Esophagus muscularis mucosa (tissue), 4 donors: ENCODE measurements around the gene TSPYL2. TPM values are rescaled to one million over a fixed set of nuclear protein-coding genes. Genes with fewer than 3 reads are reported as not detected.

Source experiments
- DNase-seq: peaks from one replicate; pipeline ENCODE4 v3.0.0-alpha.2; 2017; ENCODE audit errors: extremely low spot score
- H3K27ac ChIP-seq, 4 donors: fragments of 200-600 bp; sonication (generic); replicated peaks in 1 of 4; 1 replicate in 3 of 4; 2 replicates in 1 of 4; pipeline ENCODE4 v1.5.1; 2016 to 2019; ENCODE audit warnings: mild to moderate bottlenecking in 1 of 4
- H3K27me3 ChIP-seq, 4 donors: fragments of 200-600 bp; sonication (generic); one replicate each; pipeline versions ENCODE4 v1.5.1 to v1.6.0; 2016 to 2019
- H3K36me3 ChIP-seq, 4 donors: fragments of 200-600 bp; sonication (generic); one replicate each; pipeline ENCODE4 v1.5.1; 2016 to 2019
- H3K4me1 ChIP-seq, 4 donors: fragments of 200-600 bp; sonication (generic); one replicate each; pipeline ENCODE4 v1.5.1; 2016 to 2019
- H3K4me3 ChIP-seq, 4 donors: fragments of 200-600 bp; sonication (generic); 1 replicate in 2 of 4; 2 replicates in 2 of 4; pipeline ENCODE4 v1.5.1; 2016 to 2019; ENCODE audit warnings: mild to moderate bottlenecking in 4 of 4, moderate library complexity in 1 of 4
- H3K9me3 ChIP-seq, 4 donors: fragments of 200-600 bp; sonication (generic); 1 replicate in 3 of 4; 2 replicates in 1 of 4; pipeline ENCODE4 v1.5.1; 2016 to 2019
- EP300 ChIP-seq: sonication (generic); formaldehyde crosslinking; IDR thresholded peaks from one replicate; pipeline ENCODE4 v1.6.1; 2017; ENCODE audit warnings: antibody characterized with exemption
- POLR2A ChIP-seq: fragments of 450-650 bp; IDR thresholded peaks from one replicate; pipeline ENCODE4 v1.6.1; 2017; ENCODE audit warnings: antibody characterized with exemption, moderate library complexity, mild to moderate bottlenecking, low read depth
- POLR2AphosphoS5 ChIP-seq, 2 donors: sonication (generic); formaldehyde crosslinking; IDR thresholded peaks; one replicate each; pipeline ENCODE4 v1.6.1; 2017; ENCODE audit warnings: antibody characterized with exemption in 2 of 2
- WGBS: methylation state at CpG from one replicate; pipeline ENCODE4 v1.1.5; 2018; 5-methylcytosine and 5-hydroxymethylcytosine counted together
- intact Hi-C: fragments of 100-400 bp; cut with DNase I; formaldehyde crosslinking; loops from one replicate; pipeline ENCODE4 v1.15.1; 2023
- total RNA-seq, 4 donors: library from RNA; depleted of rRNA; stranded (reverse); fragments of >200 nt; gene quantifications; one replicate each; pipeline versions ENCODE4 v1.1.0 to v1.2.1, GENCODE V29; 2016
- TF ChIP-seq, protein P1 (sequence below), 3 experiments: fragments of 200-600 bp in 2 of 3; fragments of 450-650 bp in 1 of 3; sonication (generic) in 2 of 3; IDR thresholded peaks; one replicate each; pipeline ENCODE4 v1.5.1; 2017 to 2019; ENCODE audit warnings: antibody characterized with exemption in 3 of 3, mild to moderate bottlenecking in 2 of 3, moderate library complexity in 1 of 3

TSPYL2 gene
- total RNA-seq, 4 donors from 2014 or later = 65.9 to 98.8 (median 92.2) TPM

DNA sequence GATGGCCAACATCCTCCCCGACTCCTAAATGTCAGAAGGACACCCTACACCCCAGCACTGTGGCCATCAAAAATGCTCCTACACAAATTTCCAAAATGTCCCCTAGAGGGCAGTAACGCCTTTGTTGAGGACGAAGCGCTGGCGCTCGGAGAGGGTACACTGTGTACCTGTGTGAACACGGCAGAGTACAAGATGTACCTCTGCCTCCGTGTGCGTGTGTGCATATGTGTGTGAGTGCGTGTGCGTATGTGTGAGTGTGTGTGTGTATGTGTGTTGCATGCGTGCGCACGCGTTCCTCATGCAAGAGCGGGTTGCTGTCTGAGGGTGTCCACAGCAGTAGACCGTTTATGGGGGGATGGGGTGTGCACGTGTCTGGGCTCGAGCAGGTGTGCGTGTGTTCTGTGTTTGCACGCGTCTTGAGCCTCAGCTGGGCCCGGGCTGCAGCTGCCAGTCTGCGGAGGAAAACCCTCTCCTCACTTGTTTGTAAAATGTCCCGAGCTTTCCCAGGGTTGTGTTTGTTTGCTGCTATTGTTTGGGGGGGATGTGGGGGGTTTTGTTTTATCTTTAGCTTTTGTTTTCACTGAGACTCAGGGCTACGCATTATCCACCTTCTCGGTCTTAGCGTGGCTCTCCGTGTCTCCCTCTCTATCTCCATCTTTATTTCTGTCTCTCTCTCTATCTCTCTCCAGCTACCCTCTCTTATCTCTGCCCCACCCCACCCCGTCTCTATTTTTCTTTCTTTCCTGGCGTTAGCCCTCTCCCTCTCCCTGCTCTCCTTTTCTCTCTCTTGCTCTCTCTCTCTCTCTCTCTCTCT, 10.4 kb upstream of the TSPYL2 start:
- H3K27ac ChIP-seq = peak overlapping the region; percentile 77 to 84 (median 84)
- peaks cover 2 to 20% (median 16%) of the 10 kb centered on the region in 4 donors for H3K4me1 ChIP-seq
- intact Hi-C loops = loop anchor here (1.0 kb wide), 1 partner anchor 17 kb away; no protein-coding TSS in a partner anchor
- TF ChIP-seq POLR2A (no peak), EP300 (peak; percentile 100), POLR2AphosphoS5 (IDR thresholded peaks at IDR 0.05) (peak; percentile 96 to 98)
- TF ChIP-seq, protein P1, sequence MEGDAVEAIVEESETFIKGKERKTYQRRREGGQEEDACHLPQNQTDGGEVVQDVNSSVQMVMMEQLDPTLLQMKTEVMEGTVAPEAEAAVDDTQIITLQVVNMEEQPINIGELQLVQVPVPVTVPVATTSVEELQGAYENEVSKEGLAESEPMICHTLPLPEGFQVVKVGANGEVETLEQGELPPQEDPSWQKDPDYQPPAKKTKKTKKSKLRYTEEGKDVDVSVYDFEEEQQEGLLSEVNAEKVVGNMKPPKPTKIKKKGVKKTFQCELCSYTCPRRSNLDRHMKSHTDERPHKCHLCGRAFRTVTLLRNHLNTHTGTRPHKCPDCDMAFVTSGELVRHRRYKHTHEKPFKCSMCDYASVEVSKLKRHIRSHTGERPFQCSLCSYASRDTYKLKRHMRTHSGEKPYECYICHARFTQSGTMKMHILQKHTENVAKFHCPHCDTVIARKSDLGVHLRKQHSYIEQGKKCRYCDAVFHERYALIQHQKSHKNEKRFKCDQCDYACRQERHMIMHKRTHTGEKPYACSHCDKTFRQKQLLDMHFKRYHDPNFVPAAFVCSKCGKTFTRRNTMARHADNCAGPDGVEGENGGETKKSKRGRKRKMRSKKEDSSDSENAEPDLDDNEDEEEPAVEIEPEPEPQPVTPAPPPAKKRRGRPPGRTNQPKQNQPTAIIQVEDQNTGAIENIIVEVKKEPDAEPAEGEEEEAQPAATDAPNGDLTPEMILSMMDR (IDR thresholded peaks at IDR 0.05) = peak; percentile 61 to 75 (median 66)
- WGBS = 13% methylated on average over 31 of the region's 31 CpGs
- peak overlapping the region; percentile 41 to 57 (median 44) for H3K4me3 ChIP-seq
- no peaks in the 10 kb centered on the region for H3K27me3 ChIP-seq
- DNase-seq = no peak
- H3K9me3 ChIP-seq = no peaks in the 10 kb centered on the region
- no peaks in the 10 kb centered on the region for H3K36me3 ChIP-seq

DNA sequence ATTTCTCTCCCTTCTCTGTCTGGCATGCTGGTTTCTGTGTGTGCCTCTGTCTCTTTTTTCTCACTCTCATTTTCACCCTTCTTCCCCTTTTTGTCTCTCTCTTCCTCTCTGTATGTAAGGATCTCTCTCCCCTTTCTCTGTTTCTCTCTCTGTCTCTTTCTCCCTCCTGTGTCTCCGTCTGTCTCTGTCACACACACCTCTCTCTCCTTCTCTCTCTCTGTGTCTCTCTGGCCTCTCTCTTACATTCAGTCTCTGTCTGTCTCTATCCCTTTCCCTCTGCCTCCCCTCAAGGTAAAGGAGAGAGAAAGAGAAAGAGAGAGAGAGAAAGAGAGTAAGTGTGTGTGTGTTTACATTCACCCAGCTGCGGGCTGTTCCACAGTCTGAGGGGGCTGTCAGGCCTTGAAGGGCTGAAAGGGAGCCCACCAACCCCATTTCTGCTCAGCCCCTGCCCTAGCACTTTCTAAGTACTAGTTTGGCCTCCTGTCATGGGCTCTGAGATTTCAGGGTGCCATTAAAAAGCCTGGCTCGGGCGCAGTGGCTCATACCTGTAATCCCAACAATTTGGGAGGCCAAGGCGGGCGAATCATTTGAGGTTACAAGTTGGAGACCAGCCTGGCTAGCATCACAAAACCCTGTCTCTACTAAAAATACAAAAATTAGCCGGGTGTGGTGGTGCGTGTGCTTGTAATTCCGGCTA, 9.6 kb upstream of the TSPYL2 start:
- no peaks in the 10 kb centered on the region for H3K36me3 ChIP-seq
- intact Hi-C loops = no loop called here
- peak overlapping the region; percentile 77 to 84 (median 84) for H3K27ac ChIP-seq
- no peaks in the 10 kb centered on the region for H3K9me3 ChIP-seq
- H3K27me3 ChIP-seq = no peaks in the 10 kb centered on the region
- H3K4me3 ChIP-seq = peak overlapping the region in 3 of 4 donors; percentile 41 to 45 (median 44)
- WGBS = 59% methylated on average over 9 of the region's 9 CpGs
- peaks cover 2 to 20% (median 16%) of the 10 kb centered on the region in 4 donors for H3K4me1 ChIP-seq
- TF ChIP-seq EP300 (no peak), POLR2AphosphoS5 (IDR thresholded peaks at IDR 0.05) (no peak), POLR2A (no peak)
- TF ChIP-seq, protein P1 (IDR thresholded peaks at IDR 0.05) = no peak
- no peak for DNase-seq

DNA sequence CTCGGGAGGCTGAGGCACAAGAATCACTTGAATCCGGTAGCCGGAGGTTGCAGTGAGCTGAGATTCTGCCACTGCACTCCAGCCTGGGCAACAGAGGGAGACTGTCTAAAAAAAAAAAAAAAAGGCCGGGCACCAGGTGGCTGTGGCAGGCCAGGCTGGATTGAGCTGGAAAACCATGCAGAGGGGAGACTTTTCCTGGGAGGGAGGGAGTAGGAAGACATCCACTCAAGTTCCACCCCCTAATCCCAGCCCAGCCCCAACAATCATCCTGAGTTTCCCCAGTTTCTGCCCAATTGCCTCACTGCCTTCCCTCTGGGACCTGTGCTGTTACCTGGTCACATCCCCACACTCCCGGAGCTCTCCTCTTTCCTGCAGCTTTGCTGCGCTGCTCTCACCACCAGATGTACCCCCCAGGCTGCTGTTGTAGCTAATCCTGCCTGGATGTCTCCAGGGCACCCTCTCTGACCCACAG, 9.0 kb upstream of the TSPYL2 start:
- WGBS = 71% methylated on average over 6 of the region's 6 CpGs
- TF ChIP-seq POLR2AphosphoS5 (IDR thresholded peaks at IDR 0.05) (no peak), POLR2A (no peak), EP300 (no peak)
- TF ChIP-seq, protein P1 (IDR thresholded peaks at IDR 0.05) = no peak
- peaks cover 2 to 20% (median 16%) of the 10 kb centered on the region in 4 donors for H3K4me1 ChIP-seq
- H3K27ac ChIP-seq = peak overlapping the region; percentile 77 to 84 (median 84)
- no peak overlapping the region for H3K4me3 ChIP-seq
- no peak for DNase-seq
- no peaks in the 10 kb centered on the region for H3K36me3 ChIP-seq
- no peaks in the 10 kb centered on the region for H3K27me3 ChIP-seq
- H3K9me3 ChIP-seq = no peaks in the 10 kb centered on the region
- intact Hi-C loops = no loop called here

DNA sequence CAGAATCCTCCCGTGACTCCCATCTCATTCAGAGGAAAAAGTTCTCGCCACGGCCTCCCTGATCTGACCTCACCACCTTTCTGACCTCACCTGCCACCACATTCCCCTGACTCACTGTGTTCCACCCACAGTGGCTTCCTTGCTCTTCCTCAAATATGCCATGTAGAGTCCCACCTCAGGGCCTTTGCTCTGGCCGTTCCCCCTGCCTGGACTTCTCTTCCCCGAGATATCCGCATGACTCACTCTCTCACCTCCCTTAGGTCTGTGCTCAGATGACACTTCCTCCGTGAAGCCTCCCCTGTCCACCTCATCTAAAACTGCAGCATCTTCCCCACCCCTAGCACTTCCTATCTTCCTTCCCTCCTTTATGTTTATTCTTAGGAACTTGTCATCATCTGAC, 7.2 kb upstream of the TSPYL2 start:
- no peaks in the 10 kb centered on the region for H3K9me3 ChIP-seq
- no peak for DNase-seq
- no peaks in the 10 kb centered on the region for H3K36me3 ChIP-seq
- no peak overlapping the region for H3K4me3 ChIP-seq
- WGBS = 74% methylated on average over 7 of the region's 7 CpGs
- no peak overlapping the region for H3K27ac ChIP-seq
- peaks cover 2 to 20% (median 16%) of the 10 kb centered on the region in 4 donors for H3K4me1 ChIP-seq
- intact Hi-C loops = no loop called here
- no peaks in the 10 kb centered on the region for H3K27me3 ChIP-seq
- TF ChIP-seq POLR2A (no peak), EP300 (no peak), POLR2AphosphoS5 (IDR thresholded peaks at IDR 0.05) (no peak)
- TF ChIP-seq, protein P1 (IDR thresholded peaks at IDR 0.05) = no peak
